ENCODE measurements around the gene KRTAP3-1. TPM values are rescaled to one million over a fixed set of nuclear protein-coding genes. Genes with fewer than 3 reads are reported as not detected.

KRTAP3-1 gene
- total RNA-seq, 2 experiments from 2014 or later, result not detected

- CTCF ChIA-PET, result no interaction called here
- Mint-ChIP-seq H3K27ac (no peak within 1 kb of the TSS), H3K4me1 (no peaks in the 10 kb centered on the region), H3K27me3 (peaks cover 52% of the 10 kb centered on the region), H3K9me3 (ENCODE audit: low read depth) (no peaks in the 10 kb centered on the region), H3K4me3 (no peak within 1 kb of the TSS), H3K36me3 (no peaks in the 10 kb centered on the region)
- ATAC-seq (no peak), DNase-seq (no peak)
These were observed 20.8 kb upstream of the KRTAP3-1 start, which contains the start of gene KRTAP1-4 for GRCh38 chr17:41029633-41030245. KRTAP1-4 (minus strand) TSS chr17:41030195; CDS start chr17:41030078, 117 bp downstream.

GRCh38 chr17:41026715-41027471 lies 18.0 kb upstream of the KRTAP3-1 start, which contains the start of gene KRTAP1-5:
KRTAP1-5 (minus strand) TSS chr17:41027208; CDS start chr17:41027155, 53 bp downstream.
- no peak within 1 kb of the TSS for H3K27ac Mint-ChIP-seq
- H3K4me1 Mint-ChIP-seq, result no peaks in the 10 kb centered on the region
- no peak for ATAC-seq
- CTCF ChIA-PET, result no interaction called here
- H3K9me3 Mint-ChIP-seq (ENCODE audit: low read depth), result no peaks in the 10 kb centered on the region
- H3K36me3 Mint-ChIP-seq, result no peaks in the 10 kb centered on the region
- no peak for DNase-seq
- H3K27me3 Mint-ChIP-seq, result peaks cover 49% of the 10 kb centered on the region
- H3K4me3 Mint-ChIP-seq, result no peak within 1 kb of the TSS

- no peak for DNase-seq
- Mint-ChIP-seq H3K4me1 (no peaks in the 10 kb centered on the region), H3K9me3 (ENCODE audit: low read depth) (no peaks in the 10 kb centered on the region), H3K27me3 (peaks cover 37% of the 10 kb centered on the region), H3K4me3 (no peak overlapping the region), H3K36me3 (no peaks in the 10 kb centered on the region), H3K27ac (no peak overlapping the region)
- CTCF ChIA-PET, result no interaction called here
- no peak for ATAC-seq
These were observed 15.8 kb upstream of the KRTAP3-1 start for GRCh38 chr17:41024697-41025096.

- H3K27ac Mint-ChIP-seq, result no peak overlapping the region
- H3K36me3 Mint-ChIP-seq, result no peaks in the 10 kb centered on the region
- CTCF ChIA-PET, result no interaction called here
- ATAC-seq (no peak), DNase-seq (no peak)
- no peak overlapping the region for H3K4me3 Mint-ChIP-seq
- no peaks in the 10 kb centered on the region for H3K4me1 Mint-ChIP-seq
- no peaks in the 10 kb centered on the region for H3K9me3 Mint-ChIP-seq (ENCODE audit: low read depth)
- peaks cover 17% of the 10 kb centered on the region for H3K27me3 Mint-ChIP-seq
These were observed 11.4 kb upstream of the KRTAP3-1 start for GRCh38 chr17:41020336-41020735.

GRCh38 chr17:41019415-41019814 lies 10.5 kb upstream of the KRTAP3-1 start:
- no peak overlapping the region for H3K4me3 Mint-ChIP-seq
- peaks cover 15% of the 10 kb centered on the region for H3K27me3 Mint-ChIP-seq
- no peak overlapping the region for H3K27ac Mint-ChIP-seq
- no peaks in the 10 kb centered on the region for H3K4me1 Mint-ChIP-seq
- no peak for ATAC-seq
- CTCF ChIA-PET, result interaction anchor here (0.7 kb wide), 1 partner anchor 45 kb away, joined by 3 read pairs; no protein-coding TSS in a partner anchor
- no peaks in the 10 kb centered on the region for H3K9me3 Mint-ChIP-seq (ENCODE audit: low read depth)
- DNase-seq, result no peak
- H3K36me3 Mint-ChIP-seq, result no peaks in the 10 kb centered on the region

GRCh38 chr17:41018541-41018940 lies 9.6 kb upstream of the KRTAP3-1 start:
- DNase-seq (no peak), ATAC-seq (no peak)
- H3K4me3 Mint-ChIP-seq, result no peak overlapping the region
- H3K9me3 Mint-ChIP-seq (ENCODE audit: low read depth), result no peaks in the 10 kb centered on the region
- CTCF ChIA-PET, result no interaction called here
- no peak overlapping the region for H3K27ac Mint-ChIP-seq
- H3K36me3 Mint-ChIP-seq, result no peaks in the 10 kb centered on the region
- no peaks in the 10 kb centered on the region for H3K4me1 Mint-ChIP-seq
- H3K27me3 Mint-ChIP-seq, result peaks cover 13% of the 10 kb centered on the region

- Mint-ChIP-seq H3K4me1 (no peaks in the 10 kb centered on the region), H3K9me3 (ENCODE audit: low read depth) (no peaks in the 10 kb centered on the region), H3K4me3 (no peak overlapping the region), H3K27me3 (peaks cover 14% of the 10 kb centered on the region), H3K36me3 (no peaks in the 10 kb centered on the region), H3K27ac (no peak overlapping the region)
- DNase-seq (no peak), ATAC-seq (no peak)
- CTCF ChIA-PET, result no interaction called here
These were observed 7.8 kb upstream of the KRTAP3-1 start for GRCh38 chr17:41016578-41017215.

GRCh38 chr17:41015454-41015853 lies 6.5 kb upstream of the KRTAP3-1 start:
- ATAC-seq (no peak), DNase-seq (no peak)
- H3K36me3 Mint-ChIP-seq, result no peaks in the 10 kb centered on the region
- CTCF ChIA-PET, result no interaction called here
- H3K9me3 Mint-ChIP-seq (ENCODE audit: low read depth), result no peaks in the 10 kb centered on the region
- H3K4me1 Mint-ChIP-seq, result no peaks in the 10 kb centered on the region
- H3K27me3 Mint-ChIP-seq, result peaks cover 17% of the 10 kb centered on the region
- no peak overlapping the region for H3K27ac Mint-ChIP-seq
- no peak overlapping the region for H3K4me3 Mint-ChIP-seq

GRCh38 chr17:41013606-41014005 lies 4.7 kb upstream of the KRTAP3-1 start:
- Mint-ChIP-seq H3K27ac (no peak overlapping the region), H3K27me3 (peaks cover 23% of the 10 kb centered on the region), H3K36me3 (no peaks in the 10 kb centered on the region), H3K9me3 (ENCODE audit: low read depth) (no peaks in the 10 kb centered on the region), H3K4me1 (no peaks in the 10 kb centered on the region), H3K4me3 (no peak overlapping the region)
- no peak for ATAC-seq
- CTCF ChIA-PET, result interaction anchor here (0.9 kb wide), 1 partner anchor 13 kb away, joined by 3 read pairs; no protein-coding TSS in a partner anchor
- DNase-seq, result no peak

GRCh38 chr17:41013181-41013580 lies 4.3 kb upstream of the KRTAP3-1 start:
- no peaks in the 10 kb centered on the region for H3K36me3 Mint-ChIP-seq
- no peak overlapping the region for H3K4me3 Mint-ChIP-seq
- CTCF ChIA-PET, result no interaction called here
- H3K4me1 Mint-ChIP-seq, result no peaks in the 10 kb centered on the region
- no peak overlapping the region for H3K27ac Mint-ChIP-seq
- H3K9me3 Mint-ChIP-seq (ENCODE audit: low read depth), result no peaks in the 10 kb centered on the region
- H3K27me3 Mint-ChIP-seq, result peaks cover 25% of the 10 kb centered on the region
- DNase-seq, result no peak
- ATAC-seq, result no peak

- CTCF ChIA-PET, result no interaction called here
- no peaks in the 10 kb centered on the region for H3K9me3 Mint-ChIP-seq (ENCODE audit: low read depth)
- no peak for DNase-seq
- H3K4me1 Mint-ChIP-seq, result no peaks in the 10 kb centered on the region
- H3K4me3 Mint-ChIP-seq, result no peak overlapping the region
- ATAC-seq, result no peak
- peaks cover 25% of the 10 kb centered on the region for H3K27me3 Mint-ChIP-seq
- no peaks in the 10 kb centered on the region for H3K36me3 Mint-ChIP-seq
- no peak overlapping the region for H3K27ac Mint-ChIP-seq
These were observed 3.6 kb upstream of the KRTAP3-1 start for GRCh38 chr17:41012326-41013120.

- no peak for DNase-seq
These were observed 1.5 kb upstream of the KRTAP3-1 start for GRCh38 chr17:41010441-41010840.

GRCh38 chr17:41009936-41010335 lies 1.0 kb upstream of the KRTAP3-1 start:
- no peaks in the 10 kb centered on the region for H3K4me1 Mint-ChIP-seq
- ATAC-seq (no peak), DNase-seq (no peak)
- H3K4me3 Mint-ChIP-seq, result no peak overlapping the region
- H3K27me3 Mint-ChIP-seq, result peaks cover 16% of the 10 kb centered on the region
- no peaks in the 10 kb centered on the region for H3K9me3 Mint-ChIP-seq (ENCODE audit: low read depth)
- H3K36me3 Mint-ChIP-seq, result no peaks in the 10 kb centered on the region
- no peak overlapping the region for H3K27ac Mint-ChIP-seq
- CTCF ChIA-PET, result no interaction called here

More at GRCh38 chr17:41010441-41010840, 1.5 kb upstream of the KRTAP3-1 start:
- CTCF ChIA-PET, result no interaction called here
- no peaks in the 10 kb centered on the region for H3K4me1 Mint-ChIP-seq
- no peaks in the 10 kb centered on the region for H3K9me3 Mint-ChIP-seq (ENCODE audit: low read depth)
- no peaks in the 10 kb centered on the region for H3K36me3 Mint-ChIP-seq
- H3K4me3 Mint-ChIP-seq, result no peak overlapping the region
- ATAC-seq, result no peak
- H3K27ac Mint-ChIP-seq, result no peak overlapping the region
- H3K27me3 Mint-ChIP-seq, result peaks cover 18% of the 10 kb centered on the region
